GM12891 (cell line): ENCODE measurements around the gene RUNX2.

Experiments
- POLR2A ChIP-seq: IDR thresholded peaks from 2 replicates; pipeline ENCODE4 v1.6.1; 2011; ENCODE audit warnings: low read depth, low read length, control low read depth
- POLR2AphosphoS5 ChIP-seq: IDR thresholded peaks from 2 replicates; pipeline ENCODE4 v1.6.1; 2011; ENCODE audit warnings: low read depth, low read length, control low read depth
- TAF1 ChIP-seq: IDR thresholded peaks from 2 replicates; pipeline ENCODE4 v1.6.1; 2011; ENCODE audit warnings: low read depth, low read length, control low read depth

- TF ChIP-seq TAF1 (no peak), POLR2A (no peak), POLR2AphosphoS5 (no peak)
Measured at GRCh38 chr6:45467853-45468252, 139.7 kb downstream of the RUNX2 start.
